CD4-positive, alpha-beta T cell treated with Interleukin-4 for 4 hours (primary cell): Measurements from ENCODE around the gene HDAC4.

Experiments
- DNase-seq: peaks from one replicate; pipeline ENCODE4 v3.0.0-alpha.2; 2020

The HDAC4 gene

GRCh38 chr2:239425631-239426030, 24.8 kb upstream of the HDAC4 start:
- DNase-seq, result no peak

GRCh38 chr2:239424337-239425045, 23.7 kb upstream of the HDAC4 start:
- DNase-seq, result no peak

GRCh38 chr2:239423551-239423950, 22.7 kb upstream of the HDAC4 start:
- no peak for DNase-seq

GRCh38 chr2:239421851-239422250, 21.0 kb upstream of the HDAC4 start:
- no peak for DNase-seq

- DNase-seq, result no peak
Measured at GRCh38 chr2:239420082-239420481, 19.3 kb upstream of the HDAC4 start.

- DNase-seq, result no peak
Measured at GRCh38 chr2:239418918-239419317, 18.1 kb upstream of the HDAC4 start.

GRCh38 chr2:239412905-239413603, 12.2 kb upstream of the HDAC4 start:
- no peak for DNase-seq

- DNase-seq, result no peak
Measured at GRCh38 chr2:239411549-239412319, 10.9 kb upstream of the HDAC4 start.

GRCh38 chr2:239411117-239411516, 10.3 kb upstream of the HDAC4 start:
- no peak for DNase-seq

- DNase-seq, result no peak
Measured at GRCh38 chr2:239409976-239410375, 9.2 kb upstream of the HDAC4 start.

- DNase-seq, result no peak
Measured at GRCh38 chr2:239407112-239407511, 6.3 kb upstream of the HDAC4 start.

GRCh38 chr2:239406316-239406995, 5.6 kb upstream of the HDAC4 start:
- DNase-seq, result no peak

- DNase-seq, result no peak
Measured at GRCh38 chr2:239405071-239405470, 4.3 kb upstream of the HDAC4 start.

- no peak for DNase-seq
Measured at GRCh38 chr2:239402666-239403065, 1.8 kb upstream of the HDAC4 start.

- no peak for DNase-seq
Measured at GRCh38 chr2:239401881-239402233, 1.0 kb upstream of the HDAC4 start.

GRCh38 chr2:239401067-239401880, 454 bp upstream of the HDAC4 start:
- DNase-seq, result peak; percentile 100

- DNase-seq, result peak; percentile 8
Measured at GRCh38 chr2:239399921-239400595, 762 bp downstream of the HDAC4 start.

- DNase-seq, result peak; percentile 50
Measured at GRCh38 chr2:239399433-239399920, 1.3 kb downstream of the HDAC4 start.

GRCh38 chr2:239398521-239398921, 2.3 kb downstream of the HDAC4 start:
- DNase-seq, result no peak

- no peak for DNase-seq
Measured at GRCh38 chr2:239397931-239398471, 2.8 kb downstream of the HDAC4 start.
